ENCODE measurements around the gene CAMK2G.
"Not testable (repeated sequence)": the region's sequence is repeated elsewhere in the genome, so short reads cannot be mapped to it uniquely, and the experiment has no call there.

Gene CAMK2G

DNA sequence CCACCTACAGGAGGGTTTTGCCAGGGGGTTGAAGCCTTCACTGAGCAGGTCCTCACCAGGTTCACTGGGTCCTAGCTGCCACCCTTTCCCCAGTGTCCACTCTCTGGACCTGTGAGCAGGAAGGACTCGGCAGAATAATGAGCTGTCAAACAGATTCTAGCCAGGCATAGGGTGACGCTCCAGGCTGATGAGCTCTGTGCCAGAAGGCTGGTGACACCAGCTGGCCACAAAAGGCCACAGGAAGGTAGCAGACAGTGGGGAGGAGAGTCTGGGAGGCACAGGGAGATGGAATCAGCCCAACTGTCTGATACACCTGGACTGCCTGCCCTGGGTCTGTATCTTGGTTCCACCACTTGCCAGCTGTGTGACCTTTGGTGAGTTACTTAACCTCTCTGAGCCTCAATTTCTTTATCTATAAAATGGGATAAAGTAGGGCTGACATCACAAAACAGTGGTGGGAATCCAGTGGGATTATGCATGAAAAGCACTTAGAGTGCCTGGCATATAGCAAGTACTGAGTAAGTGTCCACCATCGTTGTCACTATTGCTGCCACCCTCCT, 36.3 kb downstream of the CAMK2G start:
- no peak for DNase-seq

DNA sequence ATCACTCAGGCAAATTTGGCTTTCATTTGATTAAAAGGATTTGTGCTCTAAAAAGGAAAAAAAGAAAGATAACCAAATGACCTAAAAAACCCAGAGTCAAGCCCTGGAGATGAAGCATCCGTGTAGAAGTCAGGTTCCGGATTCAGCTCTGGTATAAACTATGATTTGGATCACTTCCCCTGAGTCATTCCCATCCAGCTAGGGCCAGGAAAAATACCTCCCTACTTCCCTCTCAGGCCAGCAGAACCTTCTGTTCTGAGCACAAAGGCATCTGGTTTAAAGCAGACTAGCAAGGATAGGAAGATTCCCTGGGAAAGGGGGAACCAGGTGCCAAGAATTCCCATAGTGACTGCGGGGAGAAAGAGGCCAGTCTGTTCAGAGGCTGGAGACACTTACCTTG, 37.3 kb downstream of the CAMK2G start:
- DNase-seq = no peak

DNA sequence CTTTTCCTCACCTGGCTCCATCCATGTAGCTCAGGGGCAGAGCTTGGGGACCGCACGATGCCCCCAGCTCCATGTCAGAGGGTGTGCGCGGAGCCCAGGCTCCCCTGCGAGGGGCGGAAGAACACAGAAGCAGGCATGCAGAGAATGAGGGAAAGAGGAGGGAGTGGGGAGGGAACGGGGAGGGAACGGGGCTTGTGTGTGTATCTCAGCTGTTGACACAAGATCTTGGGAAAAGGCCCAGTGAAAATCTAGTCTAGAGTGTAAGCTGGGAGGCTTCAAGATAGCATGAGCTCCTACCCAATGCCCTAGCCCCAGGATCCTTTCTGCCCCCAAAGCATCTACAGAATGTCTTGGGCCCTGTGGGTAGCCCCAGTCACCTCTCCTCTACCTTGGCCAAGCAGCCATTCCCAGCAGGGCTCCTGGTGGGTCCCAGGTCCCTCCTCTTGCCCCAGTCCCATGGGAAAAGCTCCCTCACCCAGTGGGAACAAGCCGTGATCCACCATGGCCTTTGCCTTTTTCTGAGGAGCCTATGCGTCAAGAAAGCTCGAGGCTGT, 37.9 kb downstream of the CAMK2G start:
- DNase-seq = no peak

DNA sequence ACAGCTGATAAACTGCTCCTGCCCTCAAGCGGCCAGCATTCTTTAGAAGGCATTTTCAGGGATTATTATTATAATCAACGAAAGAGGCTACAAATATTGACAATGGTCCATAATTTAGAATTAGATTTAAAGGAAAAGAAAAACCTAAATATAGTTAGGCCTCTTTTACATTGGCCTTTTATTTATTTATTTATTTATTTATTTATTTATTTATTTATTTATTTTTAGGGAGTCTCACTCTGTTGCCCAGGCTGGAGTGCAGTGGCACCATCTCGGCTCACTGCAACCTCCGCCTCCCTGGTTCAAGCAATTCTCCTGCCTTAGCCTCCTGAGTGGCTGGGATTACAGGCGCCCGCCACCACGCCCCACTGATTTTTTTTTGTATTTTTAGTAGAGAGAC, 45.3 kb downstream of the CAMK2G start:
- DNase-seq = not testable (repeated sequence)

DNA sequence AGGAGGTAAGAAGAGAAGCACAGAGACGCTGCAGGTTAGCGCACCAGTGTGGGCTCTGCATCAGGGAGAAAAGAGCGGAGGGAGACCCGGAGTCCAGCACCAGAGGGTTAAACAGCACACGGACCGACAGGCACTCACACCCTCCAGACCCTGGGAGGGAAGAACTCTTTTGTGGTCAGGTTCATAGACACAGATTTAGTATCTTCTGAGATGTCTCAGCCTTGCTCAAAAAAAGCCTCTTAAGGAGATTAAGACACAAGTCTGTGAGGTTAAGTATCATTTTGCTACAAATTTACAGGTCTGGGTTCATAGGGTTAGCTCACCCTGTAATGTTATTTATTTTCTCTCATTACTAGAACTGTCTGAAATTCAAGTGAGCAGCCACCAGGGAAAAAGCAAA, 46.2 kb downstream of the CAMK2G start:
- no peak for DNase-seq

DNA sequence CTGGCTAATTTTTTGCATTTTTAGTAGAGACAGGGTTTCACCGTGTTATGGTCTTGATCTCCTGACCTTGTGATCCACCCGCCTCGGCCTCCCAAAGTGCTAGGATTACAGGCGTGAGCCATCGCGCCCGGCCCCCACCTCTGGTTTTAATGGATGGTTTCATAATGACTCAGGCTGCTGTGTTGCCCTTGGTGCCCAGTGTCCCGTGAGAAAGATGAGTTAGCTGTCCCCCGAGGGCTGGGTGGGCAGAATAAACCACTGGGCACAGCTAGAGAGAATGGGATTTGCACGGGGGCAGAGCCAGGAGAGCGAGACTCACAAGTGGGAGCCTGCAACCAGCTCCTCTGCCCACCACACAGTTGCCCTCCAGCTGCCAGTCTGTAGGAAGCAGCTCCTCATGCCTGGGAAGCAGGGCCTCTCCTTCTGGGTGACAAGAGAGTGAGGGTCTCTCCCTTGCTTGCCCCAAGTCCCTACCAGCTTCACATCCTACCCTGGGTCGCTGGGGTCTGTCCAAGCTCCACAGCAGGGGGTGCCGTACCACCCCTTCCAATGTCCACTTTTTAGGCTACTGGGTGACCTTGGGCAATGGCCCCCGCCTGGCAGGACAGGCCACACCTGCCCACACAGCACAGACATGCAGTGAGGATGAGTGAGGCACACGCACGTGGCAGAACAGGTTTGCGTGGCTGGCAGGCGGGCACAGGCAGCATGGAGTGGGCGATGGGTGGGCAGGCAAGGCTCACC, 46.8 kb downstream of the CAMK2G start:
- no peak for DNase-seq

DNA sequence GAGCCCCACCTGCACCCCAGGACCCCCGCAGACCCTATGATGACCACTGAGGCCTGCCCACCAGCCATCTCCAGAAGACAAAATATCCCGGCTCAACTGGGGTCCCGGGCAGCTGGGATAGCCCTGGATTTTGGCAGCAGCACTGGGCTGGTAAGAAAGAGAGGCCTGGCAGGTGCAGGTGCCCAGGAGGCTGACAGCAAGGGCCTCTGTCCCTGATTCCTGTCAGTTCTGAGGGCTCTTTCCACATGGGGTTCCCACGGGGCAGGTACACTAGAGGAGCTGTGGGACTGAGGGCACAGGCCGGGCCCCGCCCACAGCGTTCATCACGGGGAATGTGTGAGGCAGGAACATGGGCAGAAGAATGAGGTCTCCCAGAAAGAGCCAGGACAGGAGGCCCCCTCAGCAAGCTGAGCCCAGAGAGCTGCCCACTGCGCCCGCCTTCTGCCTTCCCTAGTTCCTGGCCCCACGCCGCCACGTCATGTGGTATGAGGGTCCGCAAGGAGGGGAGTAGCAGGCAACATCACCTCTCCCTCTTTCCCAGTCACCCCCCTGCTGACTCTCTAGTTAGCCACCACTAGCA, 50.1 kb downstream of the CAMK2G start:
- DNase-seq = no peak

DNA sequence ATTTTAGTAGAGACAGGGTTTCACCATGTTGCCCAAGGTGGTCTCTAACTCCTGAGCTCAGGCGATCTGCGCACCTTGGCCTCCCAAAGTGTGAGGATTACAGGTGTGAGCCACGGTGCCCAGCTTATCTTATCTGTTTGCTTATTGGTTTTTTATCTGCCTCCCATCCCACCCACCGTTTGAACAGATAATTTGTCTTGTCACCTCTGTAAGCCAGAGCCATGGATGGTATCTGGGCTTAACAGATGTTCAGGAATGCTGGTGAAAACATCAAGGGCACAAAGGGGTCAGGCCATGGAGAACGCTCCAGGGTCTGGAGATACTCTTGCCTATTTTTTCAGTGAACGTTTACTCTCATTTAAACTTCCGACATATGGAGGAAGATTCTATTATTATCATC, 51.0 kb downstream of the CAMK2G start:
- no peak for DNase-seq

DNA sequence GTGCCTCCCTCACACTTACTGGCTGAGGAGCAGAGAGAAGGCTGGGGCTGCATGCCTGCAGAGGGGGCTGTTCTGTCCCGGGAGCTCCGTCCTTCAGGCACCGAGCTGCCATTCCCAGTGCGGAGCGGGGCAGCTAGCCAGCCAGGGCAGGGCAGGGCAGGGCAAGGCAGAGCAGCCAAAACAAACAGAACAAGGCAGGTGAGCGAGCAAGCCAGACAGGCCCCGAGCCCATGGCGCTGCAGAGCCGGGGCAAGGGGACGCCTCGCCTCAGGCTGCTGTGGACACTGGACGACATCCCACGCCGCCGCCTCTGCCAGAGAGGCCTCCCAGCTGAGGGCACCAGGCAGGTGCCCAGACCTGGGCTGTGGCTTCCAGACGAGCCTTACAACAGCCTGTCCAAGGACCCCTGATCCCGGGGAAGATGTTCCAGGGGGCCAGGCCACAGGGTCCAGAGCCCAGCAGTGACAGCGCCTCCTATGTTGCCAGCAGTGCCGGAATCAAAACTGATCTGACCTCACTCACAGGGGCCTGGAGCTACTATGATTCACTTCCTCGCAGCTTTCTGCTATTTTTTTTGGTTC, 54.8 kb downstream of the CAMK2G start:
- DNase-seq = no peak

DNA sequence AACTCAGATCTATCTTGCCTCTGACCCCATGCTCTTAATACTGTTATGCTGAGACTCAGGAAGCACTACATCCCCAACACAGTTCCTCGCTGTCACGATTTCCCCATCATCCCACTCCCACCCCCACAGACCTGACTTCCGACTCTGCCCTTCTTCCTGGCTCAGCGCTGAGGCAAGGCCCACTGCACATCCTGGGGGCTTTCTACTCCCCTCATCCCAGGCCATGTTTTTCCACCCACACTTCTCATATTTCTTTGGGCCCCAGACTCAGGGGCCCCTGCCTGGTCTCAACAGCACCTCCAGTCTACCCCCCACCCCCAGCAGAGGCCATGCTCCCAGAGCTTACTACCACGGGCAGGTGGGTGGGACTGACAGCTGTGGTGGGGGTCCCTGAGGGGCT, 55.3 kb downstream of the CAMK2G start:
- no peak for DNase-seq

DNA sequence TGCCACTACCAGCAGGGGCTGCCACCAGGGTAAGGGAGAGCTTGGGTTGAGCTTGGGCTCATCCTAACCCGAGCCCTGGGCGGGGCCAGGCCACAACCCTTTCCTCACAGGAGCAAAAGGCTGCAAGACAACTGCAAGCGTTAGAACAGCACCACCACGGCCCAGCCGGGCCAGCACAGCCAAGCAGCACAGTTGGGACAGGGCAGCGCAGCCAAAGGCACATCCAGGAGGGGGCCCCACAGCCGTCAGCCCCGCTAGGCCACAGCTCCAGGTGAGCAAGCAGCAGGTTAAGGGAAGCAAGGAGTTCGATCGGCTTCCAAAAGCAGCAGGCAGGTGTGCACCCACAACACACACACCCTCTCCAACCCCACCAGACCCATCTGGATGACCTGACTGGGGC, 56.0 kb downstream of the CAMK2G start:
- no peak for DNase-seq

DNA sequence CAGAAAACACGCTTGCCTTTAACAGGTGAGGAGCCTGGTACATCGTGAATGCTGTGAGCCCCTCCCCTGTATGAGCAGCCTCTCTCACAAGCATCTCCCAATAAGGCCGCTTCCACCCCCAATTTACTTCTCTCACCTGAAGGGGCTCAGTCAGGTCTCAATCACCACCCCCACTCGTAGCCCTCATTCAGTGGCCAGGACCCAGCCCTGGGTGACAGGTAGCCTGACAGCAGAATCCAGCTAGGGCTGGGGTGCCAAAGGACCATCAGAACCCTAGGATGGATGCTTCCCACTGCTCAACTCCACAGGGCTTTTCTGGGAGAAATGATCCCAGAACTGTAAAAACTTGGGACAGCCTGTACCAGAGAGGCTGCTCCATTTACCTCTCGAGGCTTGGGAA, 56.5 kb downstream of the CAMK2G start:
- DNase-seq = no peak

DNA sequence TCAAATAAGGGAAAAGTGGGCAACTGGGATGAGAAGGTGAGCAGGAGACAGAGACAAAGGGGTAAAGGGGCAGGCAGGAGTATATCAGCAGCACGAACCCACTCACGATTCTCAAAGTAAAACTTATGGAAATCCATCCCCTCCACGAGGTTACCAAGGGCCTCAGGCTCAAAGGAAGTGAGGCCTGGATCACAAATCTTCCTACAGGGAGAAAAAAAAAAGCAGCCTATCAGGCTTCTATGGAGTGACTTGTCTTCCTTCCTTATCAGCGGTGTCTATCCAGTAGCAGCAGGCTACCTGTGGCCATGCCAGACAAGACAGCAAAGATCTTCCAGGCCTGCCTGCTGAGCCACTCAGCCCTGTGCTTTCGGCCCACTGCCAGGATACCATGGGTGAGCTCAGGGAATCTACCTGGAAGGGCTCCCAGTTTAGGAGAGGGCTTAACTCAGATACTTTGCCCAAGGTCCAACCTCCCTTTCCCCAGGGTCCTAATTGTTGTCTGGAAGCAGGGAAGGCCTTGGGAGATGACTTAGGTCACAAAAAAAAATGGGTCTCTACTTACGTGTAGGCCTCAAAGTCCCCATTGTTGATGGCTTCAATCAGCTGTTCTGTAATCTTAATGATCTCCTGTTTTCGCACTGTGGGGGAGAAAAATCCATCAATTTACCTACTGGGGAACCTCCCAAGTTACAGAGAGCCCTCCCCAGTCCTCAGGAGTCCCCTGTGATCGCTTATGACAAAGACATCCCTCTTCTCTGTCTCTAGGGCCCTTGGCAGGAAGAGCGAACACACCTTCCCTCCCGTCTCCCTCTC, 57.2 kb downstream of the CAMK2G start:
- no peak for DNase-seq

DNA sequence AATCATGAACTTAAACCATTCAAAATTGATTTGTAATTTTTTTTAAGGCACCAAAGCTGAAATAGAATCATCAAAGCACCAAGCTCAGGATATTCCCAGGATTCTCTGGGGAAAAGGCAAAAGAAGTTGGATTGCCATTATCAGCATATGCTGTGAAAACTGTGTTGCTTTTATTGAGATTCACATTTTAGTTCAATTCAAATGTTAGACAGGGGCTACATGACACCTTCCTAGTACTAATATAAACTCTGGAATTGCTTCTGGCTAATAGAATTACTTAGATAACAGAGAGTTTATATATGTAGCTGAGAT, 58.7 kb downstream of the CAMK2G start:
- DNase-seq = no peak

DNA sequence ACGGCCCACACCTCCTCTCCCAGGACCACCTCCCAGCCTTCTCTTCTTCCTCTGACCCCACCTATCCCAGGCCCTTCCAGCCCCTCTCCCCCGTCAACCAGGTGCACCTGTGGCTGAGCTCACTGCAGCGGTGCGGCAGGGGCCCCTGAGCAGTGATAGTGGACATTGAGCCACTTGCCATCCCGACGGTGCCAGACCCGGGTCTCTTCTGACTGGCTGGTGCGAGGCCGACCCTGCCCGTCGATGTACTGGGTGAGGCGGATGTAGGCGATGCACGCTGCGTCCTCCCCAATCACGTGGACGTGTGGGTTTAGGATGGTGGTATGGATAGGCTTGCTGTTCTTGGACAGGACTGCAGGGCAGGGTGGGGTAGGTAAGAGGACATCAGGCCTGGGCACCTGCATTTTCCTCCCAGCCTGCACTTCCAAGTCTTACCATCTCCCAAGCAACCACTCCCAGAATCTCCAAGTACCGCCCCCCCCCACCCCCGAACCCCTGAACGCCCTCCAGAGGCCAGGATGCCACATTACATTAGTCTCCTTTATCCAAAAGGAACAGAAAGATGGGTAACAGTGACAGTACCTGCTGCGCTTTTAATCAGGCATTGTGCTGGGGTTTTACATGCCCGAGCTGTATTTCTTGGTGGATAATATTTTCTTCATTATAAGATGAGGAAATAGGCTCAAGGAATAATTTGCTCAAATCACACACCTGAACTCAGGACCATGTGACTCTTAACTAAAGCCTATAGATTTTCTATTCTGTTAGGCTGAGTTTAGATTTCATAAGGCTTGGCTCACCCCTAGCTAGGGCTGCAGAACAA, 59.2 kb downstream of the CAMK2G start:
- DNase-seq = no peak

DNA sequence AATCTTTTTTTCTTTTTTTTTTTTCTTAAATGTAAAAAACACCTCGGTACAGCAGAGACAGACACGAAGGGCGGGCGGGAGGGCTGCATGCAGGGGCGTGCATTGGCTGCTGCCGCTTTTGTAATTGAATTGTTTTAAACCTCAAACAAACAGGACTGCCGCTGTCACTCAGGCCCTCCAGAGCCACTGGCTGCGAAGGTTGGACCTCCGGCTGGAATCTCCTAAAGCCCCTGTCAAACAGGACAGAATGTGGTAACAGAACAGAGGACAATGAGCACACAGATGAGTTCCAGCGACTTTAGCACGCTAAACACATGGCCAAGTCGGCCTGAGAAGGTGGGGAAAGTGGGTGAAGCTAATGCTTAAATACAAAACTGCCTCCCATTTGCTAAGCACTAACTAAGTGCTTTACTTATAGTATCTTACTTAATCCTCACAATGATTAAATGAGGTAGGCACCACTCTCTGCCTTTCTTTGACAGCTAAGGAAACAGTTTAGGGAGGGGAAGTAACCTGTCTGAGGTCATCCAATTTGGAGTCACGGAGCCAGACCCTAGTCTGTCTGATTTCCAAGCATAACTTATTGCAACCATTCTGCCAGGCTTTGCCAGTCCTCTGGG, 60.0 kb downstream of the CAMK2G start:
- no peak for DNase-seq

DNA sequence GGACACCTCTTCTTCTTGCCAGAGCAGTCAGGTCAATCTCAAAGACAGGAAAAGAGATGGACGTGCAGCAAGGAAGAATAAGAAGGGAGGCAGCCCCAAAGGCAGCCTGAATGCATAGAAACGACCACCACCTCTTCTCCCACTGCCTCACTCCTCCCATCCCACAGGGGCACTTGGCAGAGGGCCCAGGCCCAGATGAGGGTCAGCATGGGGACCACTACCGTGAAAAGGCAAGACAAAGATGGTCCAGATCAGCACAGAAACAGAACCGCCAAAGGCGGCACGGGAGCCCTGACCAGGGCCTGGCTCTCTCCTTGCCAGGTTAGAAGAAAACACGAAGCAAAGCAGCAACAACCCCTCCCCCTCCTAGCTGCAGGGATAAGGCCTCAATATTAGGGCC, 61.0 kb downstream of the CAMK2G start:
- no peak for DNase-seq

DNA sequence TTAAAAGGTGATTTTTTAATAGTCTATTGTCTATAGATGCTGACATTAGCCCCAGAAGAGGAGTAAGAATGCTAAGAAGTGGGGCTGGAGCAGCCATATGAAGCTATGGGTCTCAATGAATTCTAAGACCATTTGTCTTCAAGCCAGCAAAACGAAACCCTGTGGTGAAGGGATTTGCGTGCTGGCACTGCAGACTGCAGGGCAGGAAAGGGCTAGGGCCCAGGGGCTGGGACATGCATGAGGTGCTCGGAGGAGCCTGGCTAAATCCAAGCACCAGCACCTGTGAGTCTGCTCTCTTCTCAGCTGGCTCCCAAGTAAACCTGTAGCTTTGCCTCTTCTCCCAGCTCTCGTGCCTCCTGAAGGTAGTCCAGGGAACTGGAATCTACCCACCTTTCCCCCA, 61.7 kb downstream of the CAMK2G start:
- DNase-seq = no peak

DNA sequence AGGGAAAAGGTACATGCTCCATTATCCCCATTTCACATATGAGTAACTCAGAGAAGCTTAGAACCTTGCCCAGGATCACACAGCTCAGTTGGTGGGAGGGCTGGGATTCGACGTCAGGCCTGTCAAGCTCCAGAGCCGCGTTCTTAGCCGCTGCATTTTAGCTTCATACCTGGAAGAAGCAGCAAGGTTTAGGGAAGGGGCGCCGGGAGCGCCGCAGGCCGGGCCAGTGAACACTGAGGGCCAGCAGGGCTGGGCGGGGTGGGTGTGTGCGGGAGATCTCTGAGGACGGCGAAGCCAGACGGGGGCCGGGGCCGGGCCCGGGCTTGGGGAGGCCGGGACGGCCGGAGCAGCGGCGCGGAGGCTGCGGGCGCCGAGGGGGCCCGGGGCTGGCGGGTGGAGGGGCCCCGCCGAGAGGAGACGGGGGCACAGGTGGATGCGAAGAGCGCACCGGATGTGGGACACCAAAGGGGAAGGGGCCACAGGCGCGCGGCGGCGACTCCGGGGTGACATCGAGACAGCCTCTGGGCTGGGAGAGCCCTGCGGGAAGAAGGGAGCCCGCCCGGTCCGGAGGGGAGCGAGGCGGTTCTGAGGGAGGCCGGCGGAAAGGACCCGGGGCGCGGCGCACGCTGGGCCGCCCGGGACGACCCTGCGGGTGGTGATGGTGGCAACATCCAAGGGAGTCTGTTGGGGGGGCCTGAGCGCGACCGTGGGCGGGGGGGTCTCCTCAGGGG, 63.5 kb downstream of the CAMK2G start:
- DNase-seq = peak; percentile 61

DNA sequence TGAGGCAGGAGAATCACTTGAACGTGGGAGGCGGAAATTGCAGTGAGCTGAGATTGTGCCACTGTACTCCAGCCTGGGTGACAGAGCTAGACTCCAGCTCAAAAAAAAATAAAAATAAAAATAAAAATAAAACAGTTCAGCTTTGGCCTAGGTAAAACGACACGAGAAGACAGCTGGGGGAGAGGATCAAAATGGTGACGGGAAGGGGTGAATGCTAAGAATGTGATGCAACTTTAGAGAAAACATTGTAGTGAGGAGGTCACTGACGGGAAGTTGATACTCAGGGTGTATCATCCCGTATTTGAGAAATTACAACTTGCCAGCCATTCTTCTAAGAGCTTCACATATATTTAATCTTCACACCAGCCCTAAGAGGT, 64.0 kb downstream of the CAMK2G start:
- no peak for DNase-seq
